Measurements from ENCODE around the gene CTSL. TPM values are rescaled to one million over a fixed set of nuclear protein-coding genes. Genes with fewer than 3 reads are reported as not detected.

Gene CTSL
- total and polyA plus RNA-seq, 2 of the 13 experiments (the other 11 are each of a cell fraction or from before 2014, with no cell fraction given), result 78.1 to 113 TPM

- TF ChIP-seq ZNF558 (CRISPR knock-in tag; IDR thresholded peaks at IDR 0.05; ENCODE audit: borderline replicate concordance), result no peak
- TF ChIP-seq ZNF224 (CRISPR knock-in tag; IDR thresholded peaks at IDR 0.05), result peak; percentile 91; the same call in 1 of the 2 replicates
- no peak for TF ChIP-seq PRDM10 (CRISPR knock-in tag; IDR thresholded peaks at IDR 0.05; ENCODE audit: low read depth)
- TF ChIP-seq PRDM4 (CRISPR knock-in tag; IDR thresholded peaks at IDR 0.05; ENCODE audit: borderline replicate concordance), result no peak
- no peak for TF ChIP-seq GTF3A (CRISPR knock-in tag; conservative IDR thresholded peaks at IDR 0.05)
- peak; percentile 47; the same call in 1 of the 2 replicates for TF ChIP-seq ARNTL (CRISPR knock-in tag; IDR thresholded peaks at IDR 0.05)
- peak; percentile 90 for TF ChIP-seq WIZ (CRISPR knock-in tag; IDR thresholded peaks at IDR 0.05)
- TF ChIP-seq POLR2G (IDR thresholded peaks at IDR 0.05; ENCODE audit: low read depth, low read length), result peak; percentile 85
- TF ChIP-seq ZNF609 (CRISPR knock-in tag; IDR thresholded peaks at IDR 0.05; ENCODE audit: borderline replicate concordance), result no peak
- peak; percentile 72 for TF ChIP-seq NR2C2 (CRISPR knock-in tag; IDR thresholded peaks at IDR 0.05; ENCODE audit: borderline replicate concordance)
- TF ChIP-seq ZNF616 (CRISPR knock-in tag; IDR thresholded peaks at IDR 0.05; ENCODE audit: low read depth), result no peak
- peak; percentile 56; the same call in 1 of the 2 replicates for TF ChIP-seq SALL1 (CRISPR knock-in tag; IDR thresholded peaks at IDR 0.05)
- peak in 1 of 2 experiments; percentile 34; a peak in 1 of 4 replicates for TF ChIP-seq KLF16 (CRISPR knock-in tag; IDR thresholded peaks at IDR 0.05)
- no peak for TF ChIP-seq ZNF432 (CRISPR knock-in tag; IDR thresholded peaks at IDR 0.05; ENCODE audit: borderline replicate concordance)
- TF ChIP-seq SIN3B (IDR thresholded peaks at IDR 0.05; ENCODE audit: low read length), result no peak
These were observed at the start of gene CTSL (continued) for GRCh38 chr9:87725900-87726709.
